CD4-positive, alpha-beta T cell treated with Interferon alpha-2 for 1 hour (primary cell): ENCODE data around the gene C1QTNF1.
"Not testable (repeated sequence)": the region's sequence is repeated elsewhere in the genome, so short reads cannot be mapped to it uniquely, and the experiment has no call there.

ENCODE experiments used
- DNase-seq, 2 donors: peaks; one replicate each; pipeline ENCODE4 v3.0.0-alpha.2; 2020 to 2022

C1QTNF1 gene

GRCh38 chr17:79057737-79058385 lies 33.9 kb downstream of the C1QTNF1 start:
- DNase-seq = no peak

DNA sequence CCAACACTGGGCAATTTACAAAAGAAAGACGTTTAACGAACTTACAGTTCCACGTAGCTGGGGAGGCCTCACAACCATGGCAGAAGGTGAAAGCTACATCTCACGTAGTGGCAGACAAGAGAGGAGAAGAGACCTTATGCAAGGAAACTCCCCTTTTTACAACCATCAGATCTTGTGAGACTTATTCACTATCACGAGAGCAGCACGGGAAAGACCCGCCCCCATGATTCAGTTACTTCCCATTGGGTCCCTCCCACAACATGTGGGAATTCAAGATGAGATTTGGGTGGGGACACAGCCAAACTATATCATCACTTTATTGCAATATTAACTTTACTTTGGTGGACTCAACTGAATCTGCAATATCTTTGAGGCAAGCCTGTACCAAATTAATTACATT lies 38.7 kb downstream of the C1QTNF1 start:
- no peak for DNase-seq

- DNase-seq = no peak
Measured at GRCh38 chr17:79064026-79064425, 40.1 kb downstream of the C1QTNF1 start.

GRCh38 chr17:79065105-79065670 lies 41.2 kb downstream of the C1QTNF1 start:
- peak; percentile 63 to 81 for DNase-seq

- DNase-seq = no peak
Measured at GRCh38 chr17:79066963-79067362, 43.0 kb downstream of the C1QTNF1 start.

GRCh38 chr17:79070266-79070880 lies 46.4 kb downstream of the C1QTNF1 start:
- DNase-seq = no peak

- no peak for DNase-seq
Measured at GRCh38 chr17:79071161-79071740, 47.3 kb downstream of the C1QTNF1 start.

DNA sequence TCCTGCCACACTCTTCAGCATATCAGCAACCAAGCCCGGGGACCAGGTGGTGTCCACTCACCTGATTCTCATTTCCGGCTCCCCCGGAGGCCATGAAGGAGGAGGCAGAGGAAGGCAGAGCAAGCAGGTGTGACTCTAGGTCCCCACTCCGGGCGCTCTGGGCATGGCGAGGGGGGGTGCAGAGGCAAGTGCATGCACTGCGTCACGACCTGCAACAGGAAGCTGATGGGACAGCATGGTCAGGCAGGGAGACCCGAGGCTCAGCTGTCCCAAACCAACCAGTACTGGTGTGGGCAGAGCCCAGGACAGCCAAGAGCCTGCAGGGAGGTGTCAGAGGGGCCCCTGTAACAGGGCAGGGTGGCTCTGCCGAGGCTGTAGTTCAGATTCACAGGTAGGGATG lies 48.6 kb downstream of the C1QTNF1 start:
- DNase-seq = no peak

DNA sequence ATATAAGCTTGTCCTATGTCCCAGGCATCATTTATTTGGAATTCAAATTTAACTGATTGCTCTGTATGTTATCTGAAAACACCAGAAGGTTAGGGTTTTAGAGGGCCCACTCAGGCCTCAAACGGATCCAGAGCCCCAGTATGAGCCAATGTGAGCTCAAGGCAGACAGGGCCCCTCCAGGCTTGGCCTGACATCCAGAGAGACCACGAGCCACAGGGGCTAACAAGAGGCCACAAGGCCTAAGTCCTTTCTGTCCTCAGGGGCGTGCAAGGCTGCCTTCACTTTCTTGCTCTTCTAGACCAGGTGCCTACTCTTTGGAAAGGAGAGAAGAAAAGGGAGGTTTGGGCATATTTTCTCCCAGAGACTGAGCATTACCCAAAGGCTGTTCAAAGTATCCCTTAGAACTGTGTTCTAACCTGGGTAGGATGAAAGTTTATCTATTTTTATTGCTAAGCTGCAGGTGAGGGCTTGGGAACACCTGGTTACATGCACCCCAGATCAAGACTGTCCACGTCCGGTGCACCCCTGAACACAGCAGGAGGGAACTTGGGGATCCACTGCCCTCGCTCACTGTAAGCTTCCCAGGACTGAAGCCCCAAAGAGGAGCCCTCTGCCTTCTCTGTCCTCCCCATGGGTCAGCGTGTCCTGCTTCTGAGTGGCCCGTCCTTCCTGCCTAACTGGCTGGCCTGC lies 49.2 kb downstream of the C1QTNF1 start:
- no peak for DNase-seq

DNA sequence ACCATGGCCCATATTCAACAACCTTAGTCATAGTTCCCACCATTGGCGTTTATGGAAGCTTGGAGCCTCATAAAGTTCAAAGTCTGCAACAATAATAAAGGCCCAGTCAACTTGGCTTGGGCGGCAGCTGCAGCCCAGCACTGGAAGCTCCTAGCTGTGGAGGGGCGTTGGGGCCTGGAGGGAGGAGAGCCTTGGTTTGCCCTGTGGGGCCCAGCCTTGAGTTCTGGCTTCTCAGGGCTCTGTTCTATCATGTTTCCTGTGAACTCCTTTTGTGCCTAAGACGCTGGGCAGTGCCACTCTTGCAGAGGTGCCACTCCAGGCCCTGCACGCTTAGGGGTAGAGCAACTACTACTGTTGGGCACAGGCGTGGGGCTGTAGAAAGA lies 49.7 kb downstream of the C1QTNF1 start:
- DNase-seq = no peak

DNA sequence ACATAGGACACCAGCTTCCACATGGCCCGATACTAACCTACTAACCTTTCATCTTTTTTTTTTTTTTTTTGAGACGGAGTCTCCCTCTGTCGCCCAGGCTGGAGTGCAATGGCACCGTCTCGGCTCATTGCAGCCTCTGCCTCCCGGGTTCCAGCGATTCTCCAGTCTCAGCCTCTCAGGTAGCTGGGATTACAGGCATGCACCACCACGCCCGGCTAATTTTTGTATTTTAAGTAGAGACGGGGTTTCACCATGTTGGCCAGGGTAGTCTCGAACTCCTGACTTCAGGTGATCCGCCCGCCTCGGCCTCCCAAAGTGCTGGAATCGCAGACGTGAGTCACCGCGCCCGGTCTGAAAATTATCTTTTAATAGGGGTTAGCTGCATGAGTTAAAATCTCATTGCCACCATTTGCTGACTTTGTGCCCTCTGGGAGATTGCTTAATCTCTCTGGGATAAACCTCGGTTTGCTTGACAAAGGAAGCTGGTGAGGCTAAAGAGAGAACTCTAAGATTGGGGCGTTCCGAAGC lies 50.2 kb downstream of the C1QTNF1 start:
- not testable (repeated sequence) for DNase-seq

- peak; percentile 93 to 95 for DNase-seq
Measured at GRCh38 chr17:79074649-79075445, 50.9 kb downstream of the C1QTNF1 start, which contains the start of gene ENGASE. Gene ENGASE, plus strand, starts transcription at chr17:79074824. Its CDS starts 121 bp downstream, at chr17:79074945.

DNA sequence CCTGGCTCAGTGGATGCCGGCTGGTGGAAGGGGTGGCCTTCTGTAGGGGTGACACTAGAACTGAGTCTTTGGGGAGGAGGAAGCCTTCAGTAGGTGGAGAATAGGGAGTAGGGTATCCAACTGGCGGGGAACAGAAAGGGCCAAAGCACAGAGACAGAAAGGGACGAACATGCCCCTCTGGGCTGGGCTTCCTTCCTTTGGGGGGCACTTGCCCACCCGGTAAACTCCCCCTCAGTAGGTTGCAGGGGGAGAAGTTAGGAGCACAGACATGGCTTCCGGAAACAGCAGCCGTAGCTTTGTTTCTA lies 51.4 kb downstream of the C1QTNF1 start:
- peak in 1 of 2 donors; percentile 27 for DNase-seq

DNA sequence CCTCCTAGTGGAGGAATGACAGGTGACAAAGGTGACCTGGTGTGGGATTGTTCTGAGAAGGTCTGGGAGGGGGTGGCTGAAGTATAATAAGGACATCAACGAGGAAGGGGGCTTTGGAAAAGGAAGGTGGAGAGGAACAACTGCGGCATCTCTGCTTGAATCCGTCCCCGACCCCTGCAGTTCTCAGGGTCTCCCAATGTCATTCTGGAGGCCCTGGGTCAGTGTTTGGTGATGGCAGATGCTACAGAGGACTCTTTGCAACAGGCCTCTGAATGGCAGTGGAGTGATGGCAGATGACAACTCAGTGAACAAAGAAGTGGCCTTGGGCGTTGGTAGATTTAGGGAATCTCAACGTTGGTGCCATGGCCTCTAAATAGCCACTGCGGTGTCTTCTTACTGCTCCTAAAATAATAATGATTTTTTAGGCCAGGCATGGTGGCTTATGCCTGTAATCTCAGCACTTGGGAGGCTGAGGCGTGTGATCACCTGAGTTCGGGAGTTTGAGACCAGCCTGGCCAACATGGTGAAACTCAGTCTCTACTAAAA lies 52.0 kb downstream of the C1QTNF1 start:
- no peak for DNase-seq

GRCh38 chr17:79077587-79077986 lies 53.6 kb downstream of the C1QTNF1 start:
- no peak for DNase-seq

- no peak for DNase-seq
Measured at GRCh38 chr17:79078476-79079190, 54.7 kb downstream of the C1QTNF1 start.

- no peak for DNase-seq
Measured at GRCh38 chr17:79079421-79080200, 55.6 kb downstream of the C1QTNF1 start.

DNA sequence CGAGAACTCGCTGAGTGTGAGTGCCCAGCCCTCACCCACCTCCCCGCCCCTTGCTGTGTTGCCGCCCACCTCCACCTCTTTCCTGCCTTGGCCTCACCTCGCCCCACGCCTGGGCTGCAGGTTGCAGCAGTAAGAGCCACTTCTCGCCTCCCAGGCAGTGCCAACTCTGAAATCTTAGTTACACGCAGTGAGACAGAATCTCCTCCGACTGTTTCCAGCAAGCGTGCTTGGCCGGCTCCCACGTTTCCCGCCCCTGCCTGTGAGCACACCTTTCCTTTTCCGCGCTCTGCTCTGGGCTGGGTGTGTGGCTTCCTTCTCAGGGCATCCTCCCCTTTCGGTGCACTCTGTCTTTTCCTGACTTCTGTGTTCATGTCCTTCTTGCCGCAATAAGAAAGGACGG lies 56.4 kb downstream of the C1QTNF1 start:
- DNase-seq = no peak

GRCh38 chr17:79080761-79081290 lies 56.9 kb downstream of the C1QTNF1 start:
- no peak for DNase-seq

DNA sequence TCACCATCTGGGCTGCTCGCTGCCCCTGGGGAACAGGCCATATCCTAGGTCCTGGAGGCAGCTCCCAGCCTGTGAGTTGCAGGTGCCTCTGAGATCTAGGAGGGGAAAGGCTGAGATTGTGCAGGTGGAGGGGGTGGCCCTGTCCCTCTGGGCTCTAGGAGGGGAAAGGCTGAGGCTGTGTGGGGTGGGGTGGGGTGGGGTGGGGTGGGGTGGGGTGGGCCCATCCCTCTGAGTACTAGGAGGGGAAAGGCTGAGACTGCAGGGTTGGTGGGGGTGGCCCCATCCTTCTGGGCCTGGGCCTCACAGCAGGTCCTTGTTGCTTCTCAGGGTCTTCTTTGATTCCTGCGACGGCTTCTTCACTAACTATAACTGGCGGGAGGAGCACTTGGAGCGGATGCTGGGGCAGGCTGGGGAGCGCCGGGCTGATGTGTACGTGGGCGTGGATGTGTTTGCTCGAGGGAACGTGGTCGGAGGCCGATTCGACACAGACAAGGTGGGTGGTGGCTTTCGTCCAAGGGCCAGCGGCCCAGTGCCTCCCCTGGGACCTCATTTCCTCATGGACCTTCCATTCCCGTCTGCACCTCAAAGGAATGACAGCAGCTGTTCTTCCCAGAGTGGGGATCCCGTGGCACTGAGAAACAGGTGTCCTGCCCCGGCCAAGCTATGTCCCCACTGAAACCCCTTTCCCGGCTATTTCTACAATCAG lies 57.8 kb downstream of the C1QTNF1 start:
- DNase-seq = no peak
